ENCODE data around the gene SAG. TPM values are rescaled to one million over a fixed set of nuclear protein-coding genes. Genes with fewer than 3 reads are reported as not detected.
A peak's percentile ranks its signal among the peaks of the same experiment; 100 is the strongest.

Gene SAG
- total RNA-seq, 2 experiments from 2014 or later: 0.39 TPM; not detected in 1

DNA sequence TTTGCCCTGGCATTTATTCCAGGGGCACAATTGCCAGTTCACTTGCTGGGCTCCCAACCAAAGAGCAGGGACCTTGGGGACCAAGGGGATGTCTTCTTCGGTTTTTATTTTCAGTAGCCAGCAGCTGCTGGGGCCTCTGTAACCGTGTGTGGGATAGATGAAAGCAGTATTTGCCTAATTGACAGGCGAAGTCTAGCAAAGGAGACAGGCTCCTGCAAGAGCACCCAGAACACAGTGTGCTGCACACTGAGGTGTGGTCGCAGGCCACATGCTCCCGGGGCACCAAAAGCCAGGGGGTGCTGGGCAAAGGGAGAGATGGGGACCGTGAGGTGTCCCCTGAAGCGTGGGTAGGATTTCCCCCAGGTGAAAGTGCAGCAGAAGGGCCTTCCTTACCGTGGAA lies 5.3 kb downstream of the SAG start:
- ATAC-seq: no peak
- POLR2A ChIA-PET: no interaction called here
- Mint-ChIP-seq H3K4me3 (no peak overlapping the region), H3K9me3 (ENCODE audit: low read depth) (no peaks in the 10 kb centered on the region), H3K27ac (no peak overlapping the region), H3K27me3 (no peaks in the 10 kb centered on the region), H3K36me3 (ENCODE audit: low read depth) (no peaks in the 10 kb centered on the region), H3K4me1 (no peaks in the 10 kb centered on the region)
- intact Hi-C loops (cut with DNase I, micrococcal nuclease): no loop called here
- no peak for DNase-seq
- CTCF ChIA-PET: interaction anchor here (0.7 kb wide), 1 partner anchor 22 kb away, joined by 3 read pairs; no protein-coding TSS in a partner anchor

DNA sequence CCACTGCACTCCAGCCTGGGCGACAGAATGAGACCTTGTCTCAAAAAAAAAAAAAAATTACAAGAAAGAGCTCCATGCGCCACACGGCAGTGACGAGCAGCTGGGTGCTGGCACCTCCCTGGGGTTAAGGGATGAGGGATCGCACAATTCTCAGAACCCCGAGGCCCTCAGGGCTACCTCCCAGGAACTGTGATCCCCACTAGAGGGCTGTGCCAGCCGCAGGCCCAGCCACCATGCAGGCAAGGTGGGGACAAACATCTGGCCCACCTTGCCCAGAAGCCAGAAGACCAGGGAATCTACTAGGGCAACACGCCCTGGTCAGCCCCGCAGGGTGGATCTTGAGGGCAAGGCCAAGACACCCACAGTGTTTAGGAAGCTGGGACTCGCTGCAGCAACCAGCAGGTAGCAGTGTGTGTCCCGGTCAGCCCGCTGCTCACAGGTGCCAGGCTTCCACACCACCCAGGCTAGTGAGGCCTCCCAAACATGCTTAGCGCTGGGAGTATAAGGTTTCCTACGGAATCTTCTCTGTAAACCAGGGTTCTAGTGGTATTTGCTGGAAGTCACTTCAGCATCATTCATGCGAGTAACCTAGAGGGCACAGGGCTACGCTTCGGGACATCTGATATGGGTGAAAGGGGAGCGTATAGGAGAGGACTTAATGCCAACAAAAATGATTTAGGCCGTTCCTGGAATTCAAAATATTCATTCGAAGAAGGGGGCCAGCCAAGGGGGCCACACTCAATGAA lies 6.7 kb downstream of the SAG start:
- Mint-ChIP-seq H3K4me3 (no peak overlapping the region), H3K36me3 (ENCODE audit: low read depth) (no peaks in the 10 kb centered on the region), H3K9me3 (ENCODE audit: low read depth) (no peaks in the 10 kb centered on the region), H3K27me3 (no peaks in the 10 kb centered on the region), H3K27ac (no peak overlapping the region), H3K4me1 (no peaks in the 10 kb centered on the region)
- intact Hi-C loops (cut with DNase I, micrococcal nuclease): no loop called here
- ATAC-seq (no peak), DNase-seq (no peak)
- ChIA-PET POLR2A (no interaction called here), CTCF (no interaction called here)

DNA sequence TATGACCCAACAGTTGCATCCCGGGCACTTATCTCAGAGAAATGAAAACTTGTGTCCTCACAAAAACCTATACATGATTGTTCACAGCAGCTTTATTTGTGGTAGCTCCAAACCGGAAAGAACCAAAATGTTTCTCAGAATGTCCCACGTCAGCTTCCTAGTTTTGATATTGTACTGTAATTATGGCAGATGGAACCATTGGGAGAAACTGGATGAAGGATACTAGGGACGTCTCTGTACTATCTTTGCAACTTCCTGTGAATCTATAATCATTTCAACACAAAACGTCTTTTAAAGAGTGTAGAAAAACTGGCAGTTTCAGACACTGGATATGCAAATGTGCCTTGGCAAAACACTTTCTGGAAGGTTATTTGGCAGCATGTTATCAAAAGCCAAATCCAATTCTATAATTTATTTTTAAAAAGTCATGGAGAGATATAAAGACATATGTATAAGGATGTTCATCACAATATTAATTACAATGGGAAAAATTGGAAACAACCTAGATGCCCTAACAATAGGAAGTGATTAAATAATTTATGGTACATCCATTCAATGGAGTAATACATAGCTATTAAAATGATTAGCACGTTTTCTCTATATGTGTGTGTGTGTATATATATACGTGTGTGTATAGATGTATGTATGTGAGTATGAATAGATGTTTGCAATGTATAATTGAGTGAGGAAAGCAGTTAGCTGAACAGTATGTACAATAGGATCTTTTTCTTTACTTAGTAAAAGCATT lies 9.8 kb downstream of the SAG start:
- Mint-ChIP-seq H3K27ac (no peak overlapping the region), H3K4me3 (no peak overlapping the region), H3K9me3 (ENCODE audit: low read depth) (no peaks in the 10 kb centered on the region), H3K36me3 (ENCODE audit: low read depth) (no peaks in the 10 kb centered on the region), H3K27me3 (no peaks in the 10 kb centered on the region), H3K4me1 (no peaks in the 10 kb centered on the region)
- ChIA-PET POLR2A (no interaction called here), CTCF (interaction anchor here (1.2 kb wide), 1 partner anchor 15 kb away, joined by 4 read pairs; no protein-coding TSS in a partner anchor)
- intact Hi-C loops (cut with DNase I, micrococcal nuclease): no loop called here
- ATAC-seq (no peak), DNase-seq (no peak)

DNA sequence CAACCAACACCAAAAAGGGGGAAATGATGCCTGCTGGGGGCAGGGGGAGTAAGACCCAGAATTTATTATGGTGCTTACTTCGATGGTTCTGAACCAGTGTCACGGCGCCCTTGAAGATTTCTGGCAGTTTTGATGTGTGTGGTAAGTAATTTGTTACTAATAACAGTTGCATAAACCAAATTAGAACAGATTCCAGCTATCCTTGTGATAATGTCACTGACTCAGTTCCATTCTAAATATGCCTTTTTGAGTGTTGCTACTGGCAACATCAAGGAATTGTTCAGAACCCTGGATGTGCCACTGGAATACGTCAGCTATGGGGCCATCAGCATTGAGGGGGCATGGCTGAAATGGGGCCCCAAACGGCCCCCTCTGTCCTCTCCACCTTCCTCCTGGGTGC lies 11.6 kb downstream of the SAG start:
- CTCF ChIA-PET: no interaction called here
- H3K27me3 Mint-ChIP-seq: no peaks in the 10 kb centered on the region
- no peak for ATAC-seq
- DNase-seq: no peak
- H3K36me3 Mint-ChIP-seq (ENCODE audit: low read depth): no peaks in the 10 kb centered on the region
- no peaks in the 10 kb centered on the region for H3K4me1 Mint-ChIP-seq
- H3K27ac Mint-ChIP-seq: no peak overlapping the region
- no peaks in the 10 kb centered on the region for H3K9me3 Mint-ChIP-seq (ENCODE audit: low read depth)
- intact Hi-C loops (cut with DNase I, micrococcal nuclease): no loop called here
- POLR2A ChIA-PET: no interaction called here
- H3K4me3 Mint-ChIP-seq: no peak overlapping the region

DNA sequence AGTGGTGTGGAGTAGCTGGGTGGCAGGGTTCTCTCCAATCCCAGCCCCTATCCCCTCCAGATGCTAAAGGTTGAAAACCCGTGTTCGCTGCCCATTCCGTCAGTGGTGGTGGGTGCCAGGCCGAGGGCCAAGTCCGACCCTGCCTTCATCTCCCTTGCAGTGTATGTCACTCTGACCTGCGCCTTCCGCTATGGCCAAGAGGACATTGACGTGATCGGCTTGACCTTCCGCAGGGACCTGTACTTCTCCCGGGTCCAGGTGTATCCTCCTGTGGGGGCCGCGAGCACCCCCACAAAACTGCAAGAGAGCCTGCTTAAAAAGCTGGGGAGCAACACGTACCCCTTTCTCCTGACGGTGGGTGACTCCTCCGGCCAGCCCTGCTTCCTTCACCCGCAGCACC lies 12.9 kb downstream of the SAG start:
- ATAC-seq (no peak), DNase-seq (no peak)
- no peak overlapping the region for H3K4me3 Mint-ChIP-seq
- H3K27ac Mint-ChIP-seq: no peak overlapping the region
- no peaks in the 10 kb centered on the region for H3K27me3 Mint-ChIP-seq
- H3K36me3 Mint-ChIP-seq (ENCODE audit: low read depth): no peaks in the 10 kb centered on the region
- ChIA-PET POLR2A (no interaction called here), CTCF (interaction anchor here (0.9 to 1.2 kb wide), 2 partner anchors 23 to 84 kb away, joined by 3 read pairs; no protein-coding TSS in a partner anchor)
- intact Hi-C loops (cut with DNase I, micrococcal nuclease): no loop called here
- H3K9me3 Mint-ChIP-seq (ENCODE audit: low read depth): no peaks in the 10 kb centered on the region
- H3K4me1 Mint-ChIP-seq: no peaks in the 10 kb centered on the region

DNA sequence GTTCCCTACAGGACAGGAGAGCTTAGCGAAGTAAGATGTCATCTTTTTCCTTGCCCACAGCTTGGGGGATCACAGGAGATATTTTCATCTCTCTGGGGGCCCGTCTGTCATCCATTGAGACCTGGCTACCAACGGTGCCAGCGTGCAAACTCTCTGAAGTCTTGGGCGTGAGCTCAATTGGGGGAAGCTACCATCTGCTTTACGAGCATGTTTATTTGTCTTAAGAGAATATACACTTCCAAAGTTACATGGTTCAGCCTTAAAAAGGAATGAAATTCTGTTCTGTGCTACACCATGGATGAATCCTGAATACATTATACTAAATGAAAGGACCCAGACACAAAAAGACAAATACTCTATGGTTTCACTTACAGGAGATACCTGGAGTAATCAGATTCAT lies 13.6 kb downstream of the SAG start:
- Mint-ChIP-seq H3K27ac (no peak overlapping the region), H3K4me3 (no peak overlapping the region), H3K4me1 (no peaks in the 10 kb centered on the region), H3K27me3 (no peaks in the 10 kb centered on the region), H3K36me3 (ENCODE audit: low read depth) (no peaks in the 10 kb centered on the region), H3K9me3 (ENCODE audit: low read depth) (no peaks in the 10 kb centered on the region)
- ChIA-PET POLR2A (interaction anchor here (0.6 kb wide), 2 partner anchors 118 to 503 kb away, joined by 3 to 10 read pairs; no protein-coding TSS in a partner anchor), CTCF (interaction anchor here (0.6 to 1.2 kb wide), 2 partner anchors 23 to 267 kb away, joined by 3 to 4 read pairs; no protein-coding TSS in a partner anchor)
- ATAC-seq (no peak), DNase-seq (no peak)
- intact Hi-C loops (cut with DNase I, micrococcal nuclease): no loop called here

DNA sequence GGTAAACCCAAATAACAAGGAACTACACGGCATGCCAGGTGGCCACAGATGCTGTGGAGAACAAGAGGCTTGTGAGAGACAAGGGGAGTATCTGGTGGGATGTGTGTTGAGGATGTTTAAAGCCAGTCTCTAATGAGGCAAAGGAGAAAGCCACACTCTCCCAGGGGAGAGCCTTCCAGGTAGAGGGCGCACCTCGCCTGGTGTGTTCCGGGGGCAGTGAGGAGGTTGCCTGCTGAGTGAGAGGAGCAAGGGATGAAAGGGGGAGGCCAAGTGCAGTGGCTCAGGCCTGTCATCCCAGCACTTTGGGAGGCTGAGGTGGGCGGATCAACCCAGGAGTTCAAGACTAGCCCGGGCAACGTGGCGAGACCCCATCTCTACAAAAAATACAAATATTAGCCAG lies 16.2 kb downstream of the SAG start:
- ATAC-seq: no peak
- ChIA-PET CTCF (no interaction called here), POLR2A (no interaction called here)
- DNase-seq: peak; percentile 15
- H3K9me3 Mint-ChIP-seq (ENCODE audit: low read depth): no peaks in the 10 kb centered on the region
- no peaks in the 10 kb centered on the region for H3K27me3 Mint-ChIP-seq
- intact Hi-C loops (cut with DNase I, micrococcal nuclease): no loop called here
- no peak overlapping the region for H3K4me3 Mint-ChIP-seq
- no peak overlapping the region for H3K27ac Mint-ChIP-seq
- no peaks in the 10 kb centered on the region for H3K4me1 Mint-ChIP-seq
- no peaks in the 10 kb centered on the region for H3K36me3 Mint-ChIP-seq (ENCODE audit: low read depth)

DNA sequence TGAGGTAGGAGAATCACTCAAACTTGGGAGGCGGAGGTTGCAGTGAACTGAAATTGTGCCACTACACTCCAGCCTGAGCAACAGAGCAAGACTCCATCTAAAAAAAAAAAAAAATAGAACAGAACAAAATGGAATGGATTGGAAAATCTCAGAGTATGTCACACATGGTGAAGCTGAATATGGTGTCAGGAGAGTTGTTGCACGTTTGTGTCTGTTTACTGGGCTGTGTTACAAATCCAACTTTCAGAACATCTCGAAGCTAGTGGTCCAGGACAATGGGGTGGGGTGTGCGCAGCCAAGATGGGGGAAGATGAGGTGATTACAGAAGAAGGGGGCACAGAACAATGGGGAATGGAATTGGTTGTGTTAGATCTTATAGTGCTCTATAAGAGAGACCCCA lies 17.6 kb downstream of the SAG start:
- no peak overlapping the region for H3K4me3 Mint-ChIP-seq
- intact Hi-C loops (cut with DNase I, micrococcal nuclease): no loop called here
- H3K27me3 Mint-ChIP-seq: no peaks in the 10 kb centered on the region
- no peaks in the 10 kb centered on the region for H3K36me3 Mint-ChIP-seq (ENCODE audit: low read depth)
- ATAC-seq (no peak), DNase-seq (no peak)
- H3K9me3 Mint-ChIP-seq (ENCODE audit: low read depth): no peaks in the 10 kb centered on the region
- ChIA-PET CTCF (interaction anchor here (1.3 to 1.8 kb wide), 2 partner anchors 16 to 118 kb away, joined by 3 to 6 read pairs; no protein-coding TSS in a partner anchor), POLR2A (no interaction called here)
- H3K4me1 Mint-ChIP-seq: peaks cover 3% of the 10 kb centered on the region
- no peak overlapping the region for H3K27ac Mint-ChIP-seq

DNA sequence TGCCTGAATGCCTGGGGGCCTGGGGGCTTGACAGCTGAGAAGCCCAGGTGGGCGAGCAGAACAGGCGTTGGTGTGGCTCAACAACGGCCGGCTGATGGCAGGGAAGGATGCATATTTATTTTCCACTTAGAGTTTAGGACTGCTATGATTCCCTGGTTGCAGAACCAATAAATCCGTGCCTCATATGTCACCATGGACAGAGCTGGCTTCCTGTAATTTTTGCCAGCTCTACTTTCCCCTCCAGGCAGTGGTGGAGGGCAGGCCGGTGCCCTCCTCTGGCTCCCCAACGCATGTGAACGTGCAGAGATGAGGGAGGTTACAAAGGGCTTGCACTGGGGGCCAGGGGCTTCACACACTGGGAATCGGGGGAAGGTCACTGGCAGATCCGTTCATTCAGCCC lies 18.2 kb downstream of the SAG start:
- intact Hi-C loops (cut with DNase I, micrococcal nuclease): no loop called here
- H3K36me3 Mint-ChIP-seq (ENCODE audit: low read depth): no peaks in the 10 kb centered on the region

DNA sequence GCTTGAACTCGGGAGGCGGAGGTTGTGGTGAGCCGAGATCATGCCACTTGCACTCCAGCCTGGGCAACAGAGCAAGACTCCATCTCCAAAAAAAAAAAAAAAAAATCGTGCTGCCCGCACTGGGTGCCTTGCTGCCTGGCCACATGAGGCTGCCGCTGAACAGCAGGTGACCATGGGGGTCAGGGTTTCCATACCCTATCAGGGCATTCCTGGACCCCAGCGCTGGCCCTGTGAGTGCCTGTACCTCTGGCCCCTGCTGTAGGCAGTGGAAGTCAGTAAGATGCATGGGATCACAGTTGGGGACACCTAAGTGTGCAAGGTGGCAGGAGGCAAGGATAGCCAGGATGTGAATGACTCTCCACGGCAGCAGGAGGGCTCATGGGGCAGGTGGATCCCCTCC lies 18.9 kb downstream of the SAG start:
- POLR2A ChIA-PET: no interaction called here
- H3K27ac Mint-ChIP-seq: no peak overlapping the region
- H3K9me3 Mint-ChIP-seq (ENCODE audit: low read depth): no peaks in the 10 kb centered on the region
- no peak overlapping the region for H3K4me3 Mint-ChIP-seq
- intact Hi-C loops (cut with DNase I, micrococcal nuclease): no loop called here
- no peak for DNase-seq
- ATAC-seq: no peak
- no peaks in the 10 kb centered on the region for H3K27me3 Mint-ChIP-seq
- no peaks in the 10 kb centered on the region for H3K36me3 Mint-ChIP-seq (ENCODE audit: low read depth)
- CTCF ChIA-PET: interaction anchor here (1.8 kb wide), 1 partner anchor 18 kb away, joined by 6 read pairs; no protein-coding TSS in a partner anchor
- peaks cover 9% of the 10 kb centered on the region for H3K4me1 Mint-ChIP-seq

More for the DNA sequence above, 18.2 kb downstream of the SAG start:
- DNase-seq (no peak), ATAC-seq (no peak)
- Mint-ChIP-seq H3K27me3 (no peaks in the 10 kb centered on the region), H3K4me3 (no peak overlapping the region), H3K27ac (no peak overlapping the region), H3K9me3 (ENCODE audit: low read depth) (no peaks in the 10 kb centered on the region), H3K4me1 (peaks cover 3% of the 10 kb centered on the region)
- ChIA-PET CTCF (interaction anchor here (1.3 to 1.8 kb wide), 2 partner anchors 17 to 117 kb away, joined by 3 to 6 read pairs; no protein-coding TSS in a partner anchor), POLR2A (no interaction called here)

DNA sequence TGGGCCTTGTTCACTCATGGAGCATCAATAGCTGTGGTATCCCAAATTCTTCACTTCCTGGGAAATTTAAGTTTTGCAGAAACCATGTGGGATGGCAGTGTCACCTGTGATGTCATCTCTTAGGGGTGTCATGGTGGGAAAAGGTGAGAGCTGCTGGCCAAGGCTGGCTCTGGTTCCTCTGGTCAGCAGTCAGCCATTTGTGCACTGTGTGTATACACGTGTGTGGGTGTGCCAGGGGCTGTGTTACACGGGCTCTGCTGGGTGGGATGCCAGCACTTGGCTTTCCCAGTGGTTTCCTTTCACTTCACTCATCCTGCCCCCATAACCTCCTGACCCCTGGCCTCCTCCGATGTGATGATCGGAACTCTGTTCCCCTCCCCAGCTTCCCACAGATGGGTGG lies 21.3 kb downstream of the SAG start:
- Mint-ChIP-seq H3K27ac (no peak overlapping the region), H3K9me3 (ENCODE audit: low read depth) (no peaks in the 10 kb centered on the region), H3K4me1 (peaks cover 25% of the 10 kb centered on the region), H3K4me3 (no peak overlapping the region), H3K27me3 (no peaks in the 10 kb centered on the region), H3K36me3 (ENCODE audit: low read depth) (no peaks in the 10 kb centered on the region)
- POLR2A ChIA-PET: no interaction called here
- CTCF ChIA-PET: interaction anchor here (1.0 kb wide), 1 partner anchor 96 kb away, joined by 3 read pairs; no protein-coding TSS in a partner anchor
- ATAC-seq: no peak
- intact Hi-C loops (cut with DNase I, micrococcal nuclease): no loop called here
- no peak for DNase-seq

All from activated CD4-positive, alpha-beta T cell treated with anti-CD3 and anti-CD28 coated beads for 36 hours (primary cell).